Smooth muscle cell of the brain vasculature (primary cell): Measurements from ENCODE around the gene TAF1.
"Not testable (repeated sequence)": the region's sequence is repeated elsewhere in the genome, so short reads cannot be mapped to it uniquely, and the experiment has no call there.

Source experiments
- DNase-seq: peaks from one replicate; pipeline ENCODE4 v3.0.0-alpha.2; 2012; ENCODE audit warnings: low read depth, low spot score

TAF1 gene

GRCh38 chrX:71502080-71502479 is 135.9 kb downstream of the TAF1 start:
- DNase-seq: not testable (repeated sequence)

GRCh38 chrX:71504346-71504745 is 138.2 kb downstream of the TAF1 start:
- DNase-seq: no peak

GRCh38 chrX:71509289-71509688 is 143.1 kb downstream of the TAF1 start:
- no peak for DNase-seq

GRCh38 chrX:71510161-71510560 is 144.0 kb downstream of the TAF1 start:
- DNase-seq: no peak

- DNase-seq: not testable (repeated sequence)
These were observed 147.6 kb downstream of the TAF1 start for GRCh38 chrX:71513731-71514130.

GRCh38 chrX:71514367-71515037 is 148.3 kb downstream of the TAF1 start:
- no peak for DNase-seq

GRCh38 chrX:71515038-71515396 is 148.9 kb downstream of the TAF1 start:
- no peak for DNase-seq
